Suprapubic skin (tissue), 4 donors: ENCODE measurements around the gene CAMK1D. TPM values are rescaled to one million over a fixed set of nuclear protein-coding genes. Genes with fewer than 3 reads are reported as not detected.

Source experiments
- DNase-seq, 2 donors: peaks; one replicate each; pipeline ENCODE4 v3.0.0-alpha.2; 2019; ENCODE audit warnings: low spot score in 2 of 2
- H3K27ac ChIP-seq: fragments of 200-600 bp; sonication (generic); one replicate; pipeline ENCODE4 v1.5.1; 2019
- H3K27me3 ChIP-seq: fragments of 200-600 bp; sonication (generic); one replicate; pipeline ENCODE4 v1.5.1; 2019
- H3K36me3 ChIP-seq: fragments of 200-600 bp; sonication (generic); one replicate; pipeline ENCODE4 v1.5.1; 2019
- H3K4me1 ChIP-seq: fragments of 200-600 bp; sonication (generic); one replicate; pipeline ENCODE4 v1.5.1; 2019
- H3K4me3 ChIP-seq: fragments of 200-600 bp; sonication (generic); one replicate; pipeline ENCODE4 v1.5.1; 2019; ENCODE audit warnings: mild to moderate bottlenecking
- H3K9me3 ChIP-seq: fragments of 200-600 bp; sonication (generic); one replicate; pipeline ENCODE4 v1.5.1; 2019
- EP300 ChIP-seq: sonication (generic); formaldehyde crosslinking; IDR thresholded peaks from one replicate; pipeline ENCODE4 v1.6.1; 2017; ENCODE audit warnings: antibody characterized with exemption
- POLR2A ChIP-seq, 2 donors: fragments of 450-650 bp; IDR thresholded peaks; one replicate each; pipeline ENCODE4 v1.6.1; 2017; ENCODE audit warnings: antibody characterized with exemption in 2 of 2, mild to moderate bottlenecking in 2 of 2, moderate library complexity in 2 of 2
- POLR2AphosphoS5 ChIP-seq, 3 donors: sonication (generic); formaldehyde crosslinking; IDR thresholded peaks; one replicate each; pipeline ENCODE4 v1.6.1; 2017; ENCODE audit warnings: antibody characterized with exemption in 3 of 3
- WGBS: methylation state at CpG from one replicate; pipeline ENCODE4 v1.1.5; 2018; 5-methylcytosine and 5-hydroxymethylcytosine counted together
- total RNA-seq, 4 donors: library from RNA; depleted of rRNA; stranded (reverse); fragments of >200 nt; gene quantifications; one replicate each; pipeline ENCODE4 v1.1.0, GENCODE V29; 2016
- TF ChIP-seq, protein P1 (sequence below), 2 donors: fragments of 200-600 bp in 1 of 2; fragments of 450-650 bp in 1 of 2; sonication (generic) in 1 of 2; IDR thresholded peaks; one replicate each; pipeline ENCODE4 v1.5.1; 2016 to 2019; ENCODE audit warnings: antibody characterized with exemption in 2 of 2, mild to moderate bottlenecking in 1 of 2, moderate library complexity in 1 of 2

CAMK1D gene
- total RNA-seq, 4 donors from 2014 or later: 26.4 to 31.3 (median 30.2) TPM

GRCh38 chr10:12422189-12422588, 72.8 kb downstream of the CAMK1D start:
- DNase-seq: no peak
- Histone ChIP-seq H3K27me3 (no peaks in the 10 kb centered on the region), H3K27ac (no peak overlapping the region), H3K36me3 (no peaks in the 10 kb centered on the region), H3K4me3 (no peak overlapping the region), H3K4me1 (peaks cover 29% of the 10 kb centered on the region), H3K9me3 (no peaks in the 10 kb centered on the region)
- TF ChIP-seq EP300: no peak
- TF ChIP-seq POLR2AphosphoS5 (IDR thresholded peaks at IDR 0.05): no peak
- TF ChIP-seq, protein P1, sequence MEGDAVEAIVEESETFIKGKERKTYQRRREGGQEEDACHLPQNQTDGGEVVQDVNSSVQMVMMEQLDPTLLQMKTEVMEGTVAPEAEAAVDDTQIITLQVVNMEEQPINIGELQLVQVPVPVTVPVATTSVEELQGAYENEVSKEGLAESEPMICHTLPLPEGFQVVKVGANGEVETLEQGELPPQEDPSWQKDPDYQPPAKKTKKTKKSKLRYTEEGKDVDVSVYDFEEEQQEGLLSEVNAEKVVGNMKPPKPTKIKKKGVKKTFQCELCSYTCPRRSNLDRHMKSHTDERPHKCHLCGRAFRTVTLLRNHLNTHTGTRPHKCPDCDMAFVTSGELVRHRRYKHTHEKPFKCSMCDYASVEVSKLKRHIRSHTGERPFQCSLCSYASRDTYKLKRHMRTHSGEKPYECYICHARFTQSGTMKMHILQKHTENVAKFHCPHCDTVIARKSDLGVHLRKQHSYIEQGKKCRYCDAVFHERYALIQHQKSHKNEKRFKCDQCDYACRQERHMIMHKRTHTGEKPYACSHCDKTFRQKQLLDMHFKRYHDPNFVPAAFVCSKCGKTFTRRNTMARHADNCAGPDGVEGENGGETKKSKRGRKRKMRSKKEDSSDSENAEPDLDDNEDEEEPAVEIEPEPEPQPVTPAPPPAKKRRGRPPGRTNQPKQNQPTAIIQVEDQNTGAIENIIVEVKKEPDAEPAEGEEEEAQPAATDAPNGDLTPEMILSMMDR (IDR thresholded peaks at IDR 0.05): no peak
- TF ChIP-seq POLR2A (IDR thresholded peaks at IDR 0.05): no peak
- WGBS: 66% methylated on average over 9 of the region's 10 CpGs

- WGBS: 99% methylated on average over 14 of the region's 14 CpGs
Measured at GRCh38 chr10:12423896-12424295, 74.5 kb downstream of the CAMK1D start.

DNA sequence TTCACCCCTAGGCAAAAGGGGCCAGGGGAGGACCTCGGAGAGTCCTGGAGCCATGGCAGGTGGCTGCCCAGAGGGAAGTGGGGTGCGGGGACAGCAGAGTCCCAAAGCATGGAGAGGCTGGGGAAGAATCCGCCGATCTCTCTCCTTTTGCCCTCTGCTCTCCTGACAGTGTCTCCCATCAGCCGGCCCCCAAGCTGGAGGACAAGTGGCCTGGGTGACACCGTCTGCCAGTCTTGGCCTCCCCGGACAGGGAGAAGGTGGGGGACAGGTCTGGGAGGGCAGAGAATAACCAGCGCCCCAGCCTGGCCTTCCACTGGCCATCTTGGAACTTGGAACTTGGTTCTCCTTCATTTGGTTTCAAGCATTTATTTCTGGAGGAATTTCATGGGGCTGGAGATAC, 77.9 kb downstream of the CAMK1D start:
- WGBS: 95% methylated on average over 8 of the region's 8 CpGs
- Histone ChIP-seq H3K36me3 (no peaks in the 10 kb centered on the region), H3K4me1 (peaks cover 3% of the 10 kb centered on the region), H3K27ac (no peak overlapping the region), H3K9me3 (no peaks in the 10 kb centered on the region), H3K4me3 (no peak overlapping the region), H3K27me3 (no peaks in the 10 kb centered on the region)
- no peak for DNase-seq
- TF ChIP-seq, protein P1 (IDR thresholded peaks at IDR 0.05): no peak
- TF ChIP-seq POLR2AphosphoS5 (IDR thresholded peaks at IDR 0.05): no peak
- TF ChIP-seq EP300: no peak
- TF ChIP-seq POLR2A (IDR thresholded peaks at IDR 0.05): no peak

More at GRCh38 chr10:12423896-12424295, 74.5 kb downstream of the CAMK1D start:
- no peaks in the 10 kb centered on the region for H3K36me3 ChIP-seq
- no peaks in the 10 kb centered on the region for H3K9me3 ChIP-seq
- no peak overlapping the region for H3K27ac ChIP-seq
- peaks cover 22% of the 10 kb centered on the region for H3K4me1 ChIP-seq
- no peaks in the 10 kb centered on the region for H3K27me3 ChIP-seq
- H3K4me3 ChIP-seq: no peak overlapping the region
- TF ChIP-seq, protein P1 (IDR thresholded peaks at IDR 0.05): no peak
- TF ChIP-seq EP300: no peak
- DNase-seq: no peak

DNA sequence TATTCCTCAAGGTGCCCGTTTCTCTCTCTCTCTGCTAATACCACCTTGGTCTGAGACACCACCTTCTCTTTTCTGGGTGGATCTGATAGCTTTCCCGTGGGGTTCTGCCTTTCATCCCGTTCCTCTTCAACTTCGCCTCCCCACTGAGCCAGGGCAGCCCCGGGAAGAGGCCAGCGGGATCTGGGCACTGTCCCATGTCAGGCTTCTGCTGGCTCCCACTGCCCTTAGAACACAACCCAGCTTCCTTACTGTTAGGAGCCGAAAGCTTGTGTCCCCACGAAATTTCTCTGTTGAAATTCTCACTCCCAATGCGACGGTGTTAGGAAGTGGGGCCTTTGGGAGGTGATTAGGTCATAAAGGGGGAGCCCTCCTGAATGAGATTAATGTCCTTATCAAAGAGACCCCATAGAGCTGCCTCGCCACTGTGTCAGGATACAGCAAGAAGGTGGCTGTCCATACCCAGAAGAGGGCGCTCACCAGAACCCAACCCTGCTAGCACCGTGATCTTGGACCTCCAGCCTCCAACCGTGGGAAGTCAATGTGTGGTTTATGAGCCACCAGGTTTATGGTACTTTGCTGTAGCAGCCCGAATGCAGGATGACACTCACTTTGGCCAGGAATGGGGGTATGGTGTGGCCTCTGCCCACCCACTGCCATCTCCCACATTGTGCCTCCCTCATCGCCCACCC, 79.2 kb downstream of the CAMK1D start:
- Histone ChIP-seq H3K4me1 (peaks cover 5% of the 10 kb centered on the region), H3K27me3 (no peaks in the 10 kb centered on the region), H3K9me3 (no peaks in the 10 kb centered on the region), H3K4me3 (no peak overlapping the region), H3K27ac (no peak overlapping the region), H3K36me3 (no peaks in the 10 kb centered on the region)
- DNase-seq: no peak
- WGBS: 87% methylated on average over 15 of the region's 16 CpGs
- TF ChIP-seq EP300 (no peak), POLR2A (IDR thresholded peaks at IDR 0.05) (no peak), POLR2AphosphoS5 (IDR thresholded peaks at IDR 0.05) (no peak)
- TF ChIP-seq, protein P1 (IDR thresholded peaks at IDR 0.05): no peak

- 86% methylated on average over 11 of the region's 11 CpGs for WGBS
- no peaks in the 10 kb centered on the region for H3K9me3 ChIP-seq
- H3K27me3 ChIP-seq: no peaks in the 10 kb centered on the region
- H3K27ac ChIP-seq: no peak overlapping the region
- no peaks in the 10 kb centered on the region for H3K36me3 ChIP-seq
- no peak overlapping the region for H3K4me3 ChIP-seq
- peaks cover 5% of the 10 kb centered on the region for H3K4me1 ChIP-seq
- TF ChIP-seq POLR2AphosphoS5 (IDR thresholded peaks at IDR 0.05) (no peak), POLR2A (IDR thresholded peaks at IDR 0.05) (no peak), EP300 (no peak)
- TF ChIP-seq, protein P1 (IDR thresholded peaks at IDR 0.05): no peak
- no peak for DNase-seq
Measured at GRCh38 chr10:12430406-12430982, 81.1 kb downstream of the CAMK1D start.
